HFF-Myc (cell line): ENCODE measurements around the gene KDM8.

Experiments used
- DNase-seq: peaks from one replicate; pipeline ENCODE4 v3.0.0-alpha.2; 2011; ENCODE audit warnings: low read depth; ENCODE audit errors: extremely low read depth
- H3K4me3 ChIP-seq: replicated peaks from 2 replicates; pipeline ENCODE4 v1.5.1; 2011; ENCODE audit warnings: low read depth, mild to moderate bottlenecking, control low read depth, low read length
- CTCF ChIP-seq: IDR thresholded peaks from 2 replicates; pipeline ENCODE4 v1.5.1; 2012; ENCODE audit warnings: mild to moderate bottlenecking, low read depth, low read length, control low read depth; ENCODE audit errors: missing control alignments

KDM8 gene

GRCh38 chr16:27232901-27233625, 29.7 kb downstream of the KDM8 start:
- no peak for DNase-seq
- TF ChIP-seq CTCF, result no peak
- no peak overlapping the region for H3K4me3 ChIP-seq

GRCh38 chr16:27233731-27234130, 30.4 kb downstream of the KDM8 start:
- no peak for TF ChIP-seq CTCF
- no peak for DNase-seq

GRCh38 chr16:27234171-27234570, 30.8 kb downstream of the KDM8 start:
- H3K4me3 ChIP-seq, result no peak overlapping the region
- TF ChIP-seq CTCF, result no peak
- no peak for DNase-seq

More at GRCh38 chr16:27233731-27234130, 30.4 kb downstream of the KDM8 start:
- H3K4me3 ChIP-seq, result no peak overlapping the region

GRCh38 chr16:27234603-27235002, 31.3 kb downstream of the KDM8 start:
- no peak overlapping the region for H3K4me3 ChIP-seq
- no peak for TF ChIP-seq CTCF
- no peak for DNase-seq

- peak; percentile 89 for TF ChIP-seq CTCF
- peak; percentile 80 for DNase-seq
- H3K4me3 ChIP-seq, result no peak overlapping the region
Measured at GRCh38 chr16:27235055-27235937, 32.0 kb downstream of the KDM8 start.

GRCh38 chr16:27235938-27236245, 32.6 kb downstream of the KDM8 start:
- TF ChIP-seq CTCF, result no peak
- no peak overlapping the region for H3K4me3 ChIP-seq
- no peak for DNase-seq
